HepG2 (cell line): Measurements from ENCODE around the gene AASS.

Source experiments
- MAZ ChIP-seq, 2 experiments: sonication (generic) in 1 of 2; formaldehyde crosslinking in 1 of 2; IDR thresholded peaks; 2 replicates each; pipeline versions ENCODE4 v1.5.0 to v1.6.1; 2012 to 2020; ENCODE audit warnings: low read depth in 2 of 2, mild to moderate bottlenecking in 2 of 2, borderline replicate concordance in 1 of 2, improper control_type of control experiment in 1 of 2, low read length in 1 of 2, missing genetic modification reagents in 1 of 2, moderate library complexity in 1 of 2
- TF ChIP-seq, protein P1 (sequence below): sonication (generic); formaldehyde crosslinking; IDR thresholded peaks from 2 replicates; pipeline ENCODE4 v1.5.0; 2020; ENCODE audit warnings: mild to moderate bottlenecking, missing genetic modification reagents, moderate library complexity

- TF ChIP-seq, protein P1, sequence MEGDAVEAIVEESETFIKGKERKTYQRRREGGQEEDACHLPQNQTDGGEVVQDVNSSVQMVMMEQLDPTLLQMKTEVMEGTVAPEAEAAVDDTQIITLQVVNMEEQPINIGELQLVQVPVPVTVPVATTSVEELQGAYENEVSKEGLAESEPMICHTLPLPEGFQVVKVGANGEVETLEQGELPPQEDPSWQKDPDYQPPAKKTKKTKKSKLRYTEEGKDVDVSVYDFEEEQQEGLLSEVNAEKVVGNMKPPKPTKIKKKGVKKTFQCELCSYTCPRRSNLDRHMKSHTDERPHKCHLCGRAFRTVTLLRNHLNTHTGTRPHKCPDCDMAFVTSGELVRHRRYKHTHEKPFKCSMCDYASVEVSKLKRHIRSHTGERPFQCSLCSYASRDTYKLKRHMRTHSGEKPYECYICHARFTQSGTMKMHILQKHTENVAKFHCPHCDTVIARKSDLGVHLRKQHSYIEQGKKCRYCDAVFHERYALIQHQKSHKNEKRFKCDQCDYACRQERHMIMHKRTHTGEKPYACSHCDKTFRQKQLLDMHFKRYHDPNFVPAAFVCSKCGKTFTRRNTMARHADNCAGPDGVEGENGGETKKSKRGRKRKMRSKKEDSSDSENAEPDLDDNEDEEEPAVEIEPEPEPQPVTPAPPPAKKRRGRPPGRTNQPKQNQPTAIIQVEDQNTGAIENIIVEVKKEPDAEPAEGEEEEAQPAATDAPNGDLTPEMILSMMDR (CRISPR knock-in tag): no peak
- TF ChIP-seq MAZ (IDR thresholded peaks at IDR 0.05; ENCODE audit: borderline replicate concordance, low read depth, low read length): no peak
- TF ChIP-seq MAZ (CRISPR knock-in tag; IDR thresholded peaks at IDR 0.05; ENCODE audit: low read depth): no peak
These were observed 22.2 kb upstream of the AASS start for GRCh38 chr7:122166275-122166674.
